IPS DF 4.7 (cell line): ENCODE results near the gene DOK5.
"Not testable (repeated sequence)": the region's sequence is repeated elsewhere in the genome, so short reads cannot be mapped to it uniquely, and the experiment has no call there.

Experiments used
- DNase-seq: peaks from one replicate; pipeline ENCODE4 v3.0.0-alpha.2; 2013; ENCODE audit warnings: low spot score; ENCODE audit errors: extremely low read depth

Gene DOK5

DNA sequence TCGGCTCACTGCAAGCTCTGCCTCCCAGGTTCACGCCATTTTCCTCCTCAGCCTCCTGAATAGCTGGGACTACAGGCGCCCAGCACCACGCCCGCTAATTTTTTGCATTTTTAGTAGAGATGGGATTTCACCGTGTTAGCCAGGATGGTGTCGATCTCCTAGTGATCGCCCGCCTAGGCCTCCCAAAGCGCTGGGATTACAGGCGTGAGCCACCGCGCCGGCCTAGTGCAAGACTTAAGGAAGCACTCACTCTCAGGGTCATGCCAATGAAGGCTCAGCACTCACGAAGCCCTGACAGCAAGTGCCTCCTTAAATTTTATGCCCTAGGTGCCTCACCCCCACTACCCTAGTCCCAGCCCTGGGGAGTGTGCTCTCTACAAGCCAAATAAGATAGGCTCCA, 4.7 kb upstream of the DOK5 start:
- DNase-seq = no peak

DNA sequence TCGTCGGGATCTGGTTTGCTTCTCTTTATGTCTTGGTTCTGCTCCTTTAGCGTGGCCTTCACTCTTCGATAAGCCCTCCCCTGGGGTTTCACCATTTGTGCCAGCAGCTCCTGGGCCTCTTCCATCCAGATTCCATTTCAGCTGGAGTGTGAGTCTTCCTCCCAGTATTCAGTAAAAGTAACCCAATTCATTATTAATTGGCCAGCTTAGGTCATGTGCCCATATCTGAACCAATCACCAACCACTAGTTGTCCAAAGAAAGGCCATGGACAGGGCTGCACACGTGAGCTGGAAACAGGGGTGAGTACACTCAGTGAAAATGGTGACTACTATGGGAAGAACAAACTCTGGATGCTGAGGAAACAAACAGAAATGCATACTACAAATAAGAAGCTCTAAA, 2.8 kb upstream of the DOK5 start:
- DNase-seq = no peak

DNA sequence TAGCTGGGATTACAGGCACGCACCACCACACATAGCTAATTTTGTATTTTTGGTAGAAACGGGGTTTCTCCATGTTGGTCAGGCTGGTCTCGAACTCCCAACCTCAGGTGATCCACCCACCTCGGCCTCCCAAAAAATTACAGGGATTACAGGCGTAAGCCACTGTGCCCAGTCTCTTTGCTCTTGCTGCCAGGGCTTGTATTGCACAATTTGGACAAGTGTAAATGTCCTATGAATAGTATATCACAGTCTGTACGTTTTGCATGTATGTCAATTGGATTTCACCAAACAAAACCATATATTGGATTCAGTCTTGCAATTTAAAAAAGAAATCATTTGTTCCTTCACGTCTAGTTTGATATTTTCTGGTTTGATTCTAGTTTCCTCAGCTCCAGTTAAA, 2.1 kb upstream of the DOK5 start:
- no peak for DNase-seq

- no peak for DNase-seq
Observed at GRCh38 chr20:54474046-54474445, 1.3 kb upstream of the DOK5 start.

- DNase-seq = no peak
Observed at GRCh38 chr20:54474866-54475265, 527 bp upstream of the DOK5 start.

GRCh38 chr20:54476169-54477009, 996 bp downstream of the DOK5 start:
- no peak for DNase-seq

- no peak for DNase-seq
Observed at GRCh38 chr20:54477191-54477955, 2.0 kb downstream of the DOK5 start.

GRCh38 chr20:54479138-54479906, 3.9 kb downstream of the DOK5 start:
- DNase-seq = no peak

DNA sequence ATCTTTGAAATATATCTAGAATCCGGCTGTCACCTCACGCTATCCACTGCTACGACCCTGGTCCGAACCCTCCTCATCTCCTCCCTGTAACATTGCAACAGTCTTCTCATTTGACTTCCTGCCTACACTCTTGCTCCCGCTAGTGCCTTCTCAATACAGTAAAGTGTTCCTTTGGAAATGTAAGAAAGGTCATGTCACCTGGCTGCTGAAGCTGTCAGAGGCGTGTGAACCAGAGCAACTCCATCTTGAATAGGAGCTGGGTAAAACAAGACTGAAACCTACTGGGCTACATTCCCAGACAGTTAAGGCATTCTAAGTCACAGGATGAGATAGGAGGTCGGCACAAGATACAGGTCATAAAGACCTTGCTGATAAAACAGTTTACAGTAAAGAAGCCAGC, 4.5 kb downstream of the DOK5 start:
- not testable (repeated sequence) for DNase-seq

DNA sequence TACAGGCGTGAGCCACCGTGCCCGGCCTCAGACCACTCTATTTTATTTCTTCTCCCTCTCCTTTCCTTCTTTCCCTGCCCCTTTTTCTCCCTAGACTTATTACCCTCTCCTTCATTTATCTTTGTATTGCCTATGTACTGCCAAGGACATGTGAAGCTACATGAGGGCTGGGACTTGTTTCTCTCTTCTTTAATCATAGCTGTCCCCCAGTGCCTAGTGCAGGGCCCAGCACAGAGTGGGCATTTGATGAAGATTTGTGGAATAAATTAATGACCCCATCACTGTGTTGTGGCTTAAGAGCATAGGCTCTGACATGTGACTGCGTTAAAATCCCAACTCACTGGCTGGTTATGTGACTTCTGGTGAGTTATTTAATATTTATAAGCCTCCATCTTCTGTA, 6.0 kb downstream of the DOK5 start:
- DNase-seq = no peak

DNA sequence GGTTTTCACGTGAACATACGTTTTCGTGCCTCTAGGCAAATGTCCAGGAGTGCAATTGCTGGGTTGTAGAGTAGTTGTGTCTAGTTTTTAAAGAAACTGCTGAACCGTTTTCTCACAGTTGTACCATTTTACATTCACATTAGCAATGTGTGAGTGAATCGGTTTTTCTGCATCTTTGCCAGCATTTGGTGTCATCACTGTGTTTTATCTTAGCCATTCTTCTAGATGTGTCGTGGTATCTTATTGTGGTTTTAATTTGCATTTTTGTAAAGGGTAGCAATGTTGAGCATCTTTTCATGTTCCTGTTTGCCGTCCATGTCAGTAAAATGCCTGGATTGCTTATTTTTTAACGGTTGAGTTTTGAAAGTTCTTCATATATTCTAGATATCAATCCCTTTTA, 10.2 kb downstream of the DOK5 start:
- DNase-seq = no peak

DNA sequence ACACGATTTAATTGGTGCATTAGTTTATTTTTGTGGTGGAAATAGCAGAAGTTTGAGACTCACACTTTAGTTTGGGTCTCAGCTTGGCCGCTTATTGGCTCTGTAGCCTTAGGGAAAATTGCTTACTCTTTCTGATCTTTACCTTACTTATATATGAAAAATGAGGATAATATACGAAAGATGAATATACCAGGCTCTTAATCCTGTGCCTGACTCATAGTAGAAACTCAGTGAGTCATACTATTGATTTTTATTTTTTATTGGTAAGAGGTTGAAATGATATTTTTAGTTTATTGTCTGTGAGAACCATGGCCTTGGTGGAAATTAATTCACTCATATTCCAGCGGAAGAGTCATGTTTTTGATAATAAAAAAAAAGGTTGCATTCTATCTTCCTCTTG, 11.2 kb downstream of the DOK5 start:
- no peak for DNase-seq

DNA sequence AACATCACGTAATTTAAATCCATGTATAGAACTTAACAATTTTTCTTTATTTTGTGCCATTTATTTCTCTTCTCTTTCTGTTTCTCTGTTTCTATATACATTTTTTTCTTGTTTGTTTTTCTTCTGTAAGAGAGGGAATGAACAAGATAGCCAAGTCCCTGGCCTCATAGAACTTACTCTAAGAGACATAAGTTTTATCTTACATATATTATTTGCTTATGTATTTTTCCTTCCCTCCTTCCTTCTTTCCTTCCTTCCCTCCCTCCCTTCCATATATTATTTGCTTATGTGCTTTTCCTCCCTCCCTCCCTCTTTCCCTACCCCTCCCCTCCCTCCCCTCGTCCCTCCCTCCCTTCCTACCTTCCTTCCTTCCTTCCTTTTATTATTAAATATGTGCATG, 13.0 kb downstream of the DOK5 start:
- no peak for DNase-seq

GRCh38 chr20:54491506-54491905, 16.1 kb downstream of the DOK5 start:
- no peak for DNase-seq

- no peak for DNase-seq
Observed at GRCh38 chr20:54494303-54495006, 19.1 kb downstream of the DOK5 start.

GRCh38 chr20:54497931-54498718, 22.7 kb downstream of the DOK5 start:
- no peak for DNase-seq

GRCh38 chr20:54499111-54499510, 23.7 kb downstream of the DOK5 start:
- DNase-seq = no peak

GRCh38 chr20:54502179-54502578, 26.8 kb downstream of the DOK5 start:
- DNase-seq = no peak

- DNase-seq = no peak
Observed at GRCh38 chr20:54506643-54507042, 31.2 kb downstream of the DOK5 start.

- DNase-seq = no peak
Observed at GRCh38 chr20:54510541-54511129, 35.2 kb downstream of the DOK5 start.
